GM12892 (cell line): ENCODE data around the gene KIDINS220.

ENCODE experiments used
- POLR2A ChIP-seq: IDR thresholded peaks from 2 replicates; pipeline ENCODE4 v1.6.1; 2011; ENCODE audit warnings: low read depth, low read length, control low read depth
- TAF1 ChIP-seq: IDR thresholded peaks from 2 replicates; pipeline ENCODE4 v1.6.1; 2011; ENCODE audit warnings: low read depth, mild to moderate bottlenecking, control low read depth, low read length, borderline replicate concordance

DNA sequence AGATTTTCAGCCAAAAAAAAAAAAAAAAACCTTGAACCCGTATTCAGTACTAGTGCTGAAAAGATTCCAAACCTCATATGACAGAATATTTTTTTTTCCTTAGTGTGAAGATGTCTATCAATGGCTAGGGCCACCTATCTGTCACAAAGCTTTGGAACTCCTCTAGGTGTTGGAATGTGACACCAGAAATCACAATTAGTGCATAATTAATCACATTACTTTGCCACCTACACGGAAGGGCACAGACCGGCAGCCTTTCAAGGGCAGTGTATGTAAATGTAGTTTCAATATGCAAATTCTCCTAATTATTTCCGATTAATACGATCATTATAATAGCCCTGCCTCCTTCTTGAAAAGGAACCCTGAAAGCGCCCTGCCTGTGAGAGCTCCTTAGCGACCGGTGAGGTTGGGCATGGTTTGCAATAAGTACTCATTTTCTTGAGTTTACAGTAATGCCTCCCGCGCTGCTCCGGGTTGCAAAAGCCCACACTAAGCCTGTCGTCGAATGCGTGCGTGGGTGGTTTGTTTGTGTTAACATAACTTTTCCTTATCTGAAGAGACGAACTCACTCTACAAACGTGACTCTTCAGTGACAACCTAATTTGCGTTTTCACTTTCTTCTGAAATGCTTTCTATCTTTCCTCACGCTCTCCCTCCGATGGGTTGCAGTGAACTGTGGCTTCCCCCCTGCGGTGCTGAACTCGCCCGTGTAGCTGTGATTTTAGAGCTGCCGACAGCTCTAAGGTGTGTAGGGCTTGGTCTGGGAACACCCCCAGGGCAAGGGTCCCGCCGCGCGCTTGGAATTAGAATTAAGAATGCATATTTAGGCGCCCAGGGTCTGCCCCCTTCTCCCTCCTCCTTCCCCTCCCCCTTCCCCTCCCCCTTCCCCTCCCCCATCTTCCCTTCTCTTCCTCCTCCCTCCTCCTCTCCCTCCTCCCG, 156.3 kb downstream of the KIDINS220 start:
- no peak for TF ChIP-seq POLR2A
- TF ChIP-seq TAF1 = no peak
